Urinary bladder (tissue), 4 donors: Measurements from ENCODE around the gene FRMPD1. TPM values are rescaled to one million over a fixed set of nuclear protein-coding genes. Genes with fewer than 3 reads are reported as not detected.

Experiments
- DNase-seq: peaks from one replicate; pipeline ENCODE4 v3.0.0-alpha.2; 2015; ENCODE audit errors: extremely low spot score
- H3K27ac ChIP-seq: one replicate; pipeline ENCODE4 v1.5.1; 2013; ENCODE audit warnings: low read depth, mild to moderate bottlenecking, moderate library complexity
- H3K36me3 ChIP-seq: one replicate; pipeline ENCODE4 v1.6.1; 2013; ENCODE audit warnings: mild to moderate bottlenecking, moderate library complexity; ENCODE audit not compliant: insufficient read depth
- H3K4me1 ChIP-seq: one replicate; pipeline ENCODE4 v1.6.1; 2013; ENCODE audit warnings: mild to moderate bottlenecking, moderate library complexity; ENCODE audit not compliant: insufficient read depth
- H3K4me3 ChIP-seq: one replicate; pipeline ENCODE4 v1.5.1; 2013; ENCODE audit warnings: low read depth, low read length
- WGBS: extraction: QIAGEN DNeasy Blood & Tissue Kit; methylation state at CpG from one replicate; pipeline ENCODE4 v1.1.7; 2013; 5-methylcytosine and 5-hydroxymethylcytosine counted together
- polyA plus RNA-seq: library from polyadenylated mRNA; stranded (reverse); fragments of 200-250 nt; gene quantifications from one replicate; pipeline ENCODE4 v1.2.3, GENCODE V29; 2013
- total RNA-seq: library from RNA; depleted of rRNA; stranded (reverse); fragments of >200 nt; gene quantifications from one replicate; pipeline ENCODE4 v1.2.3, GENCODE V29; 2014
- donor health status: healthy with polysubstance abuse.
- donor health status: healthy.

Gene FRMPD1
- total and polyA plus RNA-seq, 2 donors: 0.03 to 1.1 TPM

- DNase-seq: no peak
- Histone ChIP-seq H3K4me3 (no peak overlapping the region), H3K4me1 (no peaks in the 10 kb centered on the region), H3K27ac (no peak overlapping the region), H3K36me3 (no peaks in the 10 kb centered on the region)
- WGBS: 88% methylated on average over 1 of the region's 1 CpG
Observed at GRCh38 chr9:37620396-37620795, 30.4 kb upstream of the FRMPD1 start.

- 57% methylated on average over 9 of the region's 9 CpGs for WGBS
- Histone ChIP-seq H3K36me3 (no peaks in the 10 kb centered on the region), H3K27ac (no peak overlapping the region), H3K4me1 (no peaks in the 10 kb centered on the region), H3K4me3 (no peak overlapping the region)
- no peak for DNase-seq
Observed at GRCh38 chr9:37621273-37622121, 29.3 kb upstream of the FRMPD1 start.

GRCh38 chr9:37622462-37622861, 28.3 kb upstream of the FRMPD1 start:
- H3K27ac ChIP-seq: no peak overlapping the region
- H3K4me3 ChIP-seq: no peak overlapping the region
- 56% methylated on average over 4 of the region's 4 CpGs for WGBS
- H3K36me3 ChIP-seq: no peaks in the 10 kb centered on the region
- H3K4me1 ChIP-seq: no peaks in the 10 kb centered on the region
- no peak for DNase-seq

GRCh38 chr9:37623267-37623666, 27.5 kb upstream of the FRMPD1 start:
- WGBS: 67% methylated on average over 2 of the region's 2 CpGs
- H3K4me3 ChIP-seq: no peak overlapping the region
- H3K4me1 ChIP-seq: no peaks in the 10 kb centered on the region
- no peaks in the 10 kb centered on the region for H3K36me3 ChIP-seq
- no peak for DNase-seq
- H3K27ac ChIP-seq: no peak overlapping the region

GRCh38 chr9:37624073-37624472, 26.7 kb upstream of the FRMPD1 start:
- no peaks in the 10 kb centered on the region for H3K36me3 ChIP-seq
- DNase-seq: no peak
- no peak overlapping the region for H3K27ac ChIP-seq
- H3K4me3 ChIP-seq: no peak overlapping the region
- H3K4me1 ChIP-seq: no peaks in the 10 kb centered on the region
- WGBS: 68% methylated on average over 1 of the region's 1 CpG

- H3K27ac ChIP-seq: no peak overlapping the region
- no peak for DNase-seq
- H3K36me3 ChIP-seq: no peaks in the 10 kb centered on the region
- H3K4me1 ChIP-seq: no peaks in the 10 kb centered on the region
- no peak overlapping the region for H3K4me3 ChIP-seq
- WGBS: 65% methylated on average over 5 of the region's 5 CpGs
Observed at GRCh38 chr9:37625036-37625757, 25.6 kb upstream of the FRMPD1 start.

- Histone ChIP-seq H3K4me1 (no peaks in the 10 kb centered on the region), H3K27ac (no peak overlapping the region), H3K36me3 (no peaks in the 10 kb centered on the region), H3K4me3 (no peak overlapping the region)
- no peak for DNase-seq
- WGBS: 80% methylated on average over 12 of the region's 12 CpGs
Observed at GRCh38 chr9:37625758-37626147, 25.0 kb upstream of the FRMPD1 start.

- H3K4me1 ChIP-seq: no peaks in the 10 kb centered on the region
- DNase-seq: no peak
- H3K27ac ChIP-seq: no peak overlapping the region
- 55% methylated on average over 5 of the region's 5 CpGs for WGBS
- H3K4me3 ChIP-seq: no peak overlapping the region
- H3K36me3 ChIP-seq: no peaks in the 10 kb centered on the region
Observed at GRCh38 chr9:37626708-37627292, 24.0 kb upstream of the FRMPD1 start.

GRCh38 chr9:37632479-37632878, 18.3 kb upstream of the FRMPD1 start:
- Histone ChIP-seq H3K4me3 (no peak overlapping the region), H3K36me3 (no peaks in the 10 kb centered on the region), H3K27ac (no peak overlapping the region), H3K4me1 (no peaks in the 10 kb centered on the region)
- no peak for DNase-seq
- WGBS: 76% methylated on average over 4 of the region's 4 CpGs

GRCh38 chr9:37635808-37636207, 14.9 kb upstream of the FRMPD1 start:
- Histone ChIP-seq H3K4me3 (no peak overlapping the region), H3K27ac (no peak overlapping the region), H3K36me3 (no peaks in the 10 kb centered on the region), H3K4me1 (no peaks in the 10 kb centered on the region)
- 78% methylated on average over 16 of the region's 16 CpGs for WGBS
- no peak for DNase-seq

GRCh38 chr9:37636511-37637448, 14.0 kb upstream of the FRMPD1 start:
- H3K4me1 ChIP-seq: no peaks in the 10 kb centered on the region
- H3K4me3 ChIP-seq: no peak overlapping the region
- DNase-seq: no peak
- WGBS: 93% methylated on average over 39 of the region's 39 CpGs
- no peak overlapping the region for H3K27ac ChIP-seq
- H3K36me3 ChIP-seq: no peaks in the 10 kb centered on the region

GRCh38 chr9:37639109-37639762, 11.5 kb upstream of the FRMPD1 start:
- no peaks in the 10 kb centered on the region for H3K36me3 ChIP-seq
- no peak for DNase-seq
- H3K27ac ChIP-seq: no peak overlapping the region
- 74% methylated on average over 4 of the region's 4 CpGs for WGBS
- H3K4me1 ChIP-seq: no peaks in the 10 kb centered on the region
- no peak overlapping the region for H3K4me3 ChIP-seq

- WGBS: 75% methylated on average over 3 of the region's 3 CpGs
- H3K4me1 ChIP-seq: no peaks in the 10 kb centered on the region
- no peak overlapping the region for H3K27ac ChIP-seq
- H3K4me3 ChIP-seq: no peak overlapping the region
- H3K36me3 ChIP-seq: no peaks in the 10 kb centered on the region
- DNase-seq: no peak
Observed at GRCh38 chr9:37639841-37640240, 10.9 kb upstream of the FRMPD1 start.
